HG02885 (cell line): ENCODE measurements around the gene PRKCA.
A peak's percentile ranks its signal among the peaks of the same experiment; 100 is the strongest.

Experiments
- ATAC-seq: cut with Tn5 transposase; IDR thresholded peaks from one replicate; pipeline ENCODE4 v1.9.1; 2021; ENCODE audit warnings: mild to moderate bottlenecking; ENCODE audit not compliant: unreplicated experiment, poor library complexity

Gene PRKCA

GRCh38 chr17:66549731-66550207 lies 247.4 kb downstream of the PRKCA start:
- no peak for ATAC-seq

- ATAC-seq = no peak
These were observed 249.4 kb downstream of the PRKCA start for GRCh38 chr17:66551839-66552238.

- no peak for ATAC-seq
These were observed 250.0 kb downstream of the PRKCA start for GRCh38 chr17:66552371-66552770.

GRCh38 chr17:66555605-66556004 lies 253.2 kb downstream of the PRKCA start:
- ATAC-seq = no peak

GRCh38 chr17:66557200-66557599 lies 254.8 kb downstream of the PRKCA start:
- no peak for ATAC-seq

GRCh38 chr17:66557886-66558285 lies 255.5 kb downstream of the PRKCA start:
- no peak for ATAC-seq

GRCh38 chr17:66560691-66561090 lies 258.3 kb downstream of the PRKCA start:
- no peak for ATAC-seq

- ATAC-seq = no peak
These were observed 259.7 kb downstream of the PRKCA start for GRCh38 chr17:66562119-66562518.

GRCh38 chr17:66564992-66565465 lies 262.6 kb downstream of the PRKCA start:
- ATAC-seq = no peak

GRCh38 chr17:66567234-66568170 lies 265.1 kb downstream of the PRKCA start:
- ATAC-seq = peak; percentile 73

- ATAC-seq = no peak
These were observed 267.2 kb downstream of the PRKCA start for GRCh38 chr17:66569572-66569971.

GRCh38 chr17:66570447-66571195 lies 268.2 kb downstream of the PRKCA start:
- ATAC-seq = no peak

- ATAC-seq = no peak
These were observed 269.3 kb downstream of the PRKCA start for GRCh38 chr17:66571745-66572144.

GRCh38 chr17:66573078-66573477 lies 270.7 kb downstream of the PRKCA start:
- no peak for ATAC-seq

- ATAC-seq = no peak
These were observed 271.7 kb downstream of the PRKCA start for GRCh38 chr17:66574123-66574522.

- no peak for ATAC-seq
These were observed 274.1 kb downstream of the PRKCA start for GRCh38 chr17:66576473-66576872.

GRCh38 chr17:66577041-66577440 lies 274.6 kb downstream of the PRKCA start:
- no peak for ATAC-seq

- ATAC-seq = no peak
These were observed 276.5 kb downstream of the PRKCA start for GRCh38 chr17:66578781-66579489.

- no peak for ATAC-seq
These were observed 277.1 kb downstream of the PRKCA start for GRCh38 chr17:66579556-66579955.

- ATAC-seq = no peak
These were observed 278.0 kb downstream of the PRKCA start for GRCh38 chr17:66580184-66580955.
